WTC11 (cell line): ENCODE data around the gene TMEM87A.

Source experiments
- ATF1 ChIP-seq: sonication (generic); formaldehyde crosslinking; IDR thresholded peaks from 2 replicates; pipeline ENCODE4 v1.8.1; 2023; ENCODE audit warnings: mild to moderate bottlenecking, moderate library complexity, missing genetic modification reagents
- CREB1 ChIP-seq: sonication (generic); formaldehyde crosslinking; IDR thresholded peaks from 2 replicates; pipeline ENCODE4 v1.8.0; 2023; ENCODE audit warnings: mild to moderate bottlenecking, missing genetic modification reagents
- FOXK1 ChIP-seq: sonication (generic); formaldehyde crosslinking; IDR thresholded peaks from 2 replicates; pipeline ENCODE4 v1.8.0; 2022; ENCODE audit warnings: mild to moderate bottlenecking, moderate library complexity, missing genetic modification reagents
- KAT7 ChIP-seq: sonication (generic); formaldehyde crosslinking; IDR thresholded peaks from 2 replicates; pipeline ENCODE4 v1.8.1; 2023; ENCODE audit warnings: missing genetic modification reagents, mild to moderate bottlenecking, borderline replicate concordance
- ZBTB21 ChIP-seq: sonication (generic); formaldehyde crosslinking; IDR thresholded peaks from 2 replicates; pipeline ENCODE4 v1.8.1; 2023; ENCODE audit warnings: mild to moderate bottlenecking, missing genetic modification reagents, borderline replicate concordance
- ZNF121 ChIP-seq: sonication (generic); formaldehyde crosslinking; IDR thresholded peaks from 2 replicates; pipeline ENCODE4 v1.8.0; 2023; ENCODE audit warnings: missing genetic modification reagents
- TF ChIP-seq, protein P1 (sequence below): fragments of 200-600 bp; IDR thresholded peaks from 2 replicates; pipeline ENCODE4 v1.8.0; 2022; ENCODE audit warnings: antibody characterized with exemption
- TF ChIP-seq, protein P2 (sequence below): sonication (generic); formaldehyde crosslinking; IDR thresholded peaks from 2 replicates; pipeline ENCODE4 v1.8.0; 2022; ENCODE audit warnings: mild to moderate bottlenecking, missing genetic modification reagents
- TF ChIP-seq, protein P3 (sequence below): sonication (generic); formaldehyde crosslinking; IDR thresholded peaks from 2 replicates; pipeline ENCODE4 v1.8.1; 2023; ENCODE audit warnings: mild to moderate bottlenecking, missing genetic modification reagents, moderate library complexity
- TF ChIP-seq, protein P4 (sequence below): fragments of 250-450 bp; sonication (Bioruptor Pico); IDR thresholded peaks from 2 replicates; pipeline ENCODE4 v1.9.0; 2021; ENCODE audit warnings: moderate library complexity, mild to moderate bottlenecking, inconsistent platforms, borderline replicate concordance
- TF ChIP-seq, protein P5 (sequence below): sonication (generic); formaldehyde crosslinking; IDR thresholded peaks from 2 replicates; pipeline ENCODE4 v1.8.1; 2023; ENCODE audit warnings: mild to moderate bottlenecking, missing genetic modification reagents, moderate library complexity

DNA sequence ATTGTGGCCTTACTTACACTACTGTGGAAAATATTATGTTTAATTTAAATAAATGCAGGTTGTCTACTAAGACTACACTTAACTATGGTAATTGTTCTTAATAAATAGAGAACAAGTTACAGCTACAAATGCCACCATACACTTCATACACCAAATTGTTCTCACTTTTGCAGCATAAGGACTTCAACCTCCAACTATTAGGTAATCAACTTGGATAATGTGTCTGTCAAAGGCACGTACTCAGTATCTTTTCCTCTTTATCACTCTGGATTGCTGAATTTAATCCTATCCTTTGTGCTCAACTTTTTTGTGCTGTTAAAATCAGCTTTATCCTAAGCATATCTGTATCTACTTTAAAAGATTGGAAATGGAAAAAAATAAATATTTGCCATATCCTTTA, 41.6 kb upstream of the TMEM87A start:
- TF ChIP-seq, protein P1, sequence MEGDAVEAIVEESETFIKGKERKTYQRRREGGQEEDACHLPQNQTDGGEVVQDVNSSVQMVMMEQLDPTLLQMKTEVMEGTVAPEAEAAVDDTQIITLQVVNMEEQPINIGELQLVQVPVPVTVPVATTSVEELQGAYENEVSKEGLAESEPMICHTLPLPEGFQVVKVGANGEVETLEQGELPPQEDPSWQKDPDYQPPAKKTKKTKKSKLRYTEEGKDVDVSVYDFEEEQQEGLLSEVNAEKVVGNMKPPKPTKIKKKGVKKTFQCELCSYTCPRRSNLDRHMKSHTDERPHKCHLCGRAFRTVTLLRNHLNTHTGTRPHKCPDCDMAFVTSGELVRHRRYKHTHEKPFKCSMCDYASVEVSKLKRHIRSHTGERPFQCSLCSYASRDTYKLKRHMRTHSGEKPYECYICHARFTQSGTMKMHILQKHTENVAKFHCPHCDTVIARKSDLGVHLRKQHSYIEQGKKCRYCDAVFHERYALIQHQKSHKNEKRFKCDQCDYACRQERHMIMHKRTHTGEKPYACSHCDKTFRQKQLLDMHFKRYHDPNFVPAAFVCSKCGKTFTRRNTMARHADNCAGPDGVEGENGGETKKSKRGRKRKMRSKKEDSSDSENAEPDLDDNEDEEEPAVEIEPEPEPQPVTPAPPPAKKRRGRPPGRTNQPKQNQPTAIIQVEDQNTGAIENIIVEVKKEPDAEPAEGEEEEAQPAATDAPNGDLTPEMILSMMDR, result no peak
- TF ChIP-seq, protein P2, sequence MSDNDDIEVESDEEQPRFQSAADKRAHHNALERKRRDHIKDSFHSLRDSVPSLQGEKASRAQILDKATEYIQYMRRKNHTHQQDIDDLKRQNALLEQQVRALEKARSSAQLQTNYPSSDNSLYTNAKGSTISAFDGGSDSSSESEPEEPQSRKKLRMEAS (CRISPR knock-in tag), result no peak
- TF ChIP-seq ZBTB21 (CRISPR knock-in tag) (no peak), KAT7 (CRISPR knock-in tag) (no peak), CREB1 (CRISPR knock-in tag) (no peak), ATF1 (no peak), ZNF121 (no peak), FOXK1 (CRISPR knock-in tag) (no peak)
- TF ChIP-seq, protein P3, sequence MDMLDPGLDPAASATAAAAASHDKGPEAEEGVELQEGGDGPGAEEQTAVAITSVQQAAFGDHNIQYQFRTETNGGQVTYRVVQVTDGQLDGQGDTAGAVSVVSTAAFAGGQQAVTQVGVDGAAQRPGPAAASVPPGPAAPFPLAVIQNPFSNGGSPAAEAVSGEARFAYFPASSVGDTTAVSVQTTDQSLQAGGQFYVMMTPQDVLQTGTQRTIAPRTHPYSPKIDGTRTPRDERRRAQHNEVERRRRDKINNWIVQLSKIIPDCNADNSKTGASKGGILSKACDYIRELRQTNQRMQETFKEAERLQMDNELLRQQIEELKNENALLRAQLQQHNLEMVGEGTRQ (CRISPR knock-in tag), result no peak
- TF ChIP-seq, protein P4, sequence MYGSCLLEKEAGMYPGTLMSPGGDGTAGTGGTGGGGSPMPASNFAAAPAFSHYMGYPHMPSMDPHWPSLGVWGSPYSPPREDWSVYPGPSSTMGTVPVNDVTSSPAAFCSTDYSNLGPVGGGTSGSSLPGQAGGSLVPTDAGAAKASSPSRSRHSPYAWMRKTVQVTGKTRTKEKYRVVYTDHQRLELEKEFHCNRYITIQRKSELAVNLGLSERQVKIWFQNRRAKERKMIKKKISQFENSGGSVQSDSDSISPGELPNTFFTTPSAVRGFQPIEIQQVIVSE (CRISPR knock-in tag), result no peak
- TF ChIP-seq, protein P5, sequence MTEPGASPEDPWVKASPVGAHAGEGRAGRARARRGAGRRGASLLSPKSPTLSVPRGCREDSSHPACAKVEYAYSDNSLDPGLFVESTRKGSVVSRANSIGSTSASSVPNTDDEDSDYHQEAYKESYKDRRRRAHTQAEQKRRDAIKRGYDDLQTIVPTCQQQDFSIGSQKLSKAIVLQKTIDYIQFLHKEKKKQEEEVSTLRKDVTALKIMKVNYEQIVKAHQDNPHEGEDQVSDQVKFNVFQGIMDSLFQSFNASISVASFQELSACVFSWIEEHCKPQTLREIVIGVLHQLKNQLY (CRISPR knock-in tag), result no peak
